Measurements from ENCODE around the gene FLT4.

FLT4 gene

DNA sequence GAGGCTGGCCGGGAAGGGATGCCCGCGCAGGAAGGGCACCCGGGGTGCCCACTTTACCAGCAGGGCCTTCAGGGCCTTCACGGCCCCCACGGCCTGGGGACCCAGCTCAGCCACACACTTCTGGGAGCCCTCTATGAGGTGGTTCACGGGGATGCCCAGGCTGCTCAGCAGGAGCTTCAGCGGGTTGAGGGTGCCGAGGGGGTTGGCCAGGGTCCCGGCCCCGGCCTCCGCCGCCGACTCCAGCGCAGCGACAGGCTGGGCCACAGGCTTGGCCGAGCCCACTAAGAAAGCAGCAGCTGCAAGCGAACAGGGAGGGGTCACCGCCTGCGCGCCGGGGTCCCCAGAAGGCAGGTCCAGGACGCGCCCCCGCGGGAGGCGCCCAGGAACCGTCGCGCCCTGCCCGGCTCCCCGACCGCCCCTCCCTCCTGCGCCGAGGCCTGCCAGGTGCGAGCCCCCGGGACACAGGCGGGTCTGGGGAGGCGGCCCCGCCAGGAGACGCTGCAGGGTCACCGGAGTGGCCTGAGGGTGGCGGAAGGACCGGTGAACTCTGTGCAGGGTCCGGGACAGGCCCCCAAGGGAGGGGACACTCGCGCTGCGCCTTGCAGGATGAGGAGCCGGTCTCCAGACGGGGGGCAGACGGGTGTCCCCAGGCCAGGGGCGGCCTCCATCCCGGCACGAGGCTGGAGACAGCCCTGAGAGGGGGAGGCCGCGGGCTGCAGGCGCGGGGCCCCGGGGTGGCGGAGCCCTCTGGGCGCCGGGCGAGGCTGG is 58.7 kb downstream of the FLT4 start:
- no peak for DNase-seq

DNA sequence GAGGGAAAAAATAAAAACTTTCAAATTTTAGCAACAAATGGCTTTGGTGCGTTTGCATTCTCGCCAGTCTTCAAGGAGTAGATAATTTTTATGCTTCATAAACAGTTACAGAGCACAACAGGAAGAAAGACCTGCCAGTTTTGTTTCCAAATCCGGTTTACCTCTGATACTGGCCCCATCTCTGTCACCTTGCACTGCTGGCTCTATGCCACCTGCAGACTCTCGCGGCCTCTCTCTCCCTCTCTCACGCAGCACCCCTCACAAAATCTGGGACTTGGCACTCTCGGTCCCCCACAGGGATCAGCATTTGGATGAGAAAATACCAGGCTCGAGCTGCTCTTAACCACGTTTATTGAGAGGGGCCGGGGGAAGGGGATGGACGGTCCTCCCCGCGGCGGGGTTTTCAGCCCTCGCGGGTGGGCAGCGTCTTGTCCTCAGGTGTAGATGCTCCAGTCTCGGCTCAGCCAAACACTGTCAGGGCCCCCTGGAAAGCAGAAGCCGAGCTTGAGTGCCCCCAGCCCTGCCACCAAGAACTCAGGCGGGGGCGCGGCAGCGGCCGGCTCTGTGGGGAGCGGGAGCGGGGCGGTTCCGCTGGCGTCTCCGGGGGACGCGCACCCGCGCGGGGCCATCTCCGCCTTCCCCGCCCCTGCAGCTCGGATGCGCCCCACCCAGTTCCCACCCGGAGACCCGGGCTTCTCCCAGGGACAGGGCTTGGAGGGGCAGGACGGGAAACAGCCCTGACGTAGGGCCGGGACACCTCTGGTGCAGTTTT is 59.4 kb downstream of the FLT4 start:
- no peak for DNase-seq

GRCh38 chr5:180586870-180587269 is 62.5 kb downstream of the FLT4 start:
- DNase-seq = no peak

DNA sequence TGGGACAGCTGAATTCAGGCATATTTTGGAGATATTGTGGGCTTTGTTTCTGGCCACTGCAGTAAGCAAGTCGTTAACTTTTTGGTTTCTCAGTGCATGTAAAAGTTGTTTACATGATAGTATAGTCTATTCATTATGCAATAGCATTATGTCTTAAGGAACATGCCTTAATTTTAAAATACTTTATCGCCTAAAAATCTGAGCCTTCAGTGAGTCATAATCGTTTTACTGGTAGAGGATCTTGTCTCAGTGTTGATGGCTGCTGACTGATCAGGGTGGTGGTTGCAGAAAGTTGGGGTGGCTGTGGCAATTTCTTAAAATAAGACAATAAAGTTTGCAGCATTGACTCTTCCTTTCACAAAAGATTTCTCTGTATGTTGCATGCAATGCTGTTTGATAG is 63.2 kb downstream of the FLT4 start:
- no peak for DNase-seq

DNA sequence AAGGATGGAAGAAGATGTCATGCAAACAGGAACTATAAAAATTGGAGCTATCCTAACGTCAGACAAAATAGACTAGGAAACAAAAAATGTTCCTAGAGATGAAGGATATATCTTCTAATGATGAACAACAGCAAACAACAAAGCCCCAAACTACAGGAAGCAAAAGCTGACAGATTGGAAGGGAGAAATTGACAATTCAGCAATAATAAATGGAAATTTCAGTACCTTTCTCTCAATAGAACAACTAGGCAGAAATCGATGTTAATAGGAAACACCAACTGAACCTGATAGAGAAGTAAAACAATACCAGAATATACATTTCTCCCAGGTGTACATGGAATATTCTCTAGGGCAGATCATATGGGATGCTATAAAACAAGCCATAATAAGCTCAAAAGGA is 65.7 kb downstream of the FLT4 start:
- no peak for DNase-seq

GRCh38 chr5:180580681-180581080 is 68.7 kb downstream of the FLT4 start:
- DNase-seq = no peak

GRCh38 chr5:180575571-180575970 is 73.8 kb downstream of the FLT4 start:
- DNase-seq = no peak

- DNase-seq = no peak
Observed at GRCh38 chr5:180568914-180569313, 80.5 kb downstream of the FLT4 start.

- no peak for DNase-seq
Observed at GRCh38 chr5:180563994-180564393, 85.4 kb downstream of the FLT4 start.

- DNase-seq = no peak
Observed at GRCh38 chr5:180558232-180558631, 91.2 kb downstream of the FLT4 start.

DNA sequence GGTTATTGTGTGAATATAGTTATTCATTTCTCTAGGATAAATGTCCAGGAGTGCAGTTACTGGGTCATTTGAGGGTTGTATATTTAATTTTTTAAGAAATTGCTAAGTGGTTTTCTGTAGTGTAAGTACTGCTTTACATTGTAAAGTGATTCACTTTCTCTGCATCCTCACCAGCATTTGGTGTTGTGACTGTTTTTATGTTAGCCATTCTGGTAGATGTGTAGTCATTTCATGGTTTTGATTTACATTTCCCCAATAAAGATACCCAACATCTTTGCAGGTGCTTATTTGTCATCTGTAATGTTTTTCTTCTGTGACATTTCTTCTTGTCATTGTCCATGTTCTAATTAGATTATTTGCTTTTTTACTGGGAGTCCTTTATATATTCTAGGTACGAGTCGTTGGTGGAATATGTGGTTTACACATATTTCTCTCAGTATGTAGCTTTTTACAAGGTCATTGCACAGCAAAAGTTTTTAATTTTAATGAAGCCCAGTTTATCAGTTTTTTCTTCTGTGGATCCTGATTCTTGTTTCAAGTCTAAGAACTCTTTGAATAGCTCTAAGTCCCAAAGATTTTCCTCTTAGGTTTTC is 92.1 kb downstream of the FLT4 start:
- DNase-seq = no peak

GRCh38 chr5:180555168-180555921 is 94.1 kb downstream of the FLT4 start:
- DNase-seq = no peak

GRCh38 chr5:180553530-180553929 is 95.9 kb downstream of the FLT4 start:
- no peak for DNase-seq

All from T-helper 9 cell (primary cell).